ENCODE measurements around the gene SLC7A9.

DNA sequence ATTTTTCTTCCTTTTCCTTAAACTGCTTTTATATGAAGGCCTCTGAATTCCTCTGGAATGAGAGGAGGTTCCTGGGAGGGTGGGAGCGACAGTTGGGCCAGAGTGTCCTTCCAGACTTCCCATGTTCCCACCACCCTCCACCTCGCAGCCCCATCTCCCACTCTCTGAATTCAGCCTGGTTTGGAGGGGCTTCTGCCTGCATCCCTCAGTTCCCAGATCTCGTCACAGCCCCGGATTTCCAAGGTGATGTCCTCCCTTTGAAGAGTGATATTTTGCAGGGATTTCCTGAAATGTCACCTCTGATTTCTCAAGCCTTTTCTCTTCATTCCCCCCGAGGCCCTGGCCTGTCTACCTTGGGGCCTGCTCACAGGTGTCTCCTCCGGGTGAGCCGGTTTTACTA lies 16.7 kb upstream of the SLC7A9 start:
- TF ChIP-seq POLR2A (IDR thresholded peaks at IDR 0.05), result no peak
- TF ChIP-seq CTCF (IDR thresholded peaks at IDR 0.05), result no peak

Data from sigmoid colon (tissue), 3 donors.